Left ventricle myocardium superior (tissue), 1 donor: Measurements from ENCODE around the gene GPRIN2. TPM values are rescaled to one million over a fixed set of nuclear protein-coding genes. Genes with fewer than 3 reads are reported as not detected.
"Not testable (repeated sequence)": the region's sequence is repeated elsewhere in the genome, so short reads cannot be mapped to it uniquely, and the experiment has no call there.

Source experiments
- ATAC-seq: fragments of 200-7000 bp; cut with Tn5 transposase; one replicate; pipeline ENCODE4 v1.9.1; 2020; ENCODE audit warnings: mild to moderate bottlenecking, moderate library complexity
- DNase-seq: peaks from one replicate; pipeline ENCODE4 v3.0.0-alpha.2; 2020
- intact Hi-C: fragments of 100-400 bp; cut with micrococcal nuclease; formaldehyde crosslinking; loops from one replicate; pipeline ENCODE4 v1.11.0; 2022
- total RNA-seq: library from RNA; stranded (reverse); fragmentation: NEBNext Ultra II Directional; extraction: Animal tissue kit (Norgen Biotek cat#: 25700); gene quantifications from one replicate; pipeline ENCODE4 v1.2.1, GENCODE V29; 2021
- donor health status: DM: no; HTN: yes; CAD: no; lungs with severe emphysema.

The GPRIN2 gene
- total RNA-seq, 1 donor from 2014 or later = not detected

DNA sequence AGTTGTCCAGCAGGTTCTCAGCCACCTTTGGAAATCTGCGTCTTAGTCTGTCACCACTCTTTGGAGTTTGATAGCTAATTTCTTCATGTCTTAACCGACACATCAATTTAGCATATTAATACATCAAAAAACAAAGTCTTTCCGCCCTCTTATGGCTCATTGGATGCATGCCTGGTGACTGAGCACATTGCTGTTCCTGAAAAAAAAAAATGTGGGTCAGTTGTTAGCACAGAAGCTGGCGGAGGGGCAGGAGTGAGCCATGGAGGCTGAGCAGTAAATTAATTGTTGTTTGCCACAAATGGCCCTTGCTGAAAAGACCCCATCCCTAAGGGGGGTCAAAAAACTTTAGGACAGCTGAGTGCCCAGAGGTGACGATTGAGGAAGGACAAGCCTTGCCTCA, 16.9 kb upstream of the GPRIN2 start:
- intact Hi-C loops, ATAC-seq, DNase-seq: not testable (repeated sequence)

- ATAC-seq = peak; percentile 80
- peak; percentile 66 for DNase-seq
- intact Hi-C loops = not testable (repeated sequence)
These were observed 16.3 kb upstream of the GPRIN2 start for GRCh38 chr10:46572765-46573164.

GRCh38 chr10:46570655-46571054, 14.2 kb upstream of the GPRIN2 start:
- ATAC-seq, intact Hi-C loops, DNase-seq: not testable (repeated sequence)

DNA sequence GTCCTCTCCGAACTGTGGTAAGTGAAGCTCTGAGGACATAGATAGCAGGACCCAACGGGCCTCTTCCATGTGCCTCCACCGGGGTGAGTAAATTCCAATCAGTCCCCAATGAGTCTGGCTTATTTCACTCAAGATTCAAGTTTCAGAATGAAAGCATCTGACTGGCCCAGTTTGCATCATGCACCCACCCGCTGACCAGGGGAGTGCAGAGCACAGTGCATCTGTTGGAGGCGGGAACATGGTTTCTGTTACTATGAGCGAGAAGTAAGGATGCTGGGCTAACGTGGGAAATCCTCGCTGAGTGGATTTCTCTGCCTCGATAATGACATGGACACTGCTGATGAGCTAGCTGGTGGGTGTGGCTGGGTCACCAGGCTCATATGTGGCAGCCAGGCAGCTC, 10.7 kb upstream of the GPRIN2 start:
- intact Hi-C loops, DNase-seq, ATAC-seq: not testable (repeated sequence)

DNA sequence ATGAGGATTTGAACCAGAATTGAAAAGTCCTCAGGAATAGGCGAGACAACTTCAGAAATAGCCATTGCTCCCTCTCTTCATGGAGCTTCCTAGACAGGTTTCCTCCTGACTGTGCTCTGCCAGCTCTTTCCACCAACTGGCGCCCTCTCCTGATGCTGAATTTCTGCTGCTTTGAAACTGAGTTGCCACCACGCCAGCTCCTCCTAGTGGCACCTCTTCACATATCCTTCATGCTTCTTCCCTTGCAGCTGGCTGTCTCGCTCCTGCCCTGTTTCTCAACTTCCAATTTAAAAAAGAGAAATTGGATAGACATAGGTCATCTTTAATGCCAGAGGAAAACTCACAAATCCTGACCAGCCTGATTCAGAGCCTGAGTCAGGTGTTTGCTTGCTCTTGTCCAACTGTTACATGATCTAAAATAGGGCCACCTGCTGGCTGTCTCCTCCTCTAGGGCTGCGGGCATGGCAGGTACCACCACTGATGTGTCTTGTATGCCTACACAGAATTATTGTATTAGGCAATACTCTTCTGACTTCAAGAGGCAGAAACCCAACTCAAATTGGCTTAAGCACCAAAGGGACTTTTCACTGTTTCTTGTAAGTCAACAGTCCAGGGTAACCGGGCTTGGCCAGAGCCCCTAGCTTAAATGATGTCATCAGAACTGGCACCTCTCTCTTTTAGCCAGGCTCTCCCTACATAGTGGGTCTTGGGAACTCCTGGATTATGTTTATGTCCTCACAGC, 9.3 kb upstream of the GPRIN2 start:
- ATAC-seq = peak; percentile 96
- intact Hi-C loops = not testable (repeated sequence)
- peak; percentile 70 for DNase-seq

DNA sequence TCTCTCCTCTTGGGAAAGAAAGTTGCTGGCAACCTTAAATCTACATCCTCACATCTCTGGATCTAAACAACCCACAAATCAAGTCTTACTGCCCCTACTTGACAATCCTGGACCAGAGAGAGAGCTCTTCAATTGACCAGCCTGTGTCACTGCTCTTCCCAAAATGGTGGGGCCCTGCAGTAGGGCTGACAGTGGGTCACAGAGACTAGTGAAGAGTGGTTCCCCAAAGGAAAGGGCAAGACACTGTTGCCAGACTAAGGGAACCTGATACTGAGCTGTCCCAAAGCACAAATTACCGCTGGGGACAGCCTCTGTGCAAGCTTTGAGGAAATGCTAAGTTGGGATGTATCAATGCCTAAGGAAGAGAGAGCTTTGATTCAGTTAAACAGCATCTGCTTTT, 4.5 kb upstream of the GPRIN2 start:
- ATAC-seq (no peak), DNase-seq (no peak)
- intact Hi-C loops = no loop called here

GRCh38 chr10:46560381-46560780, 3.9 kb upstream of the GPRIN2 start:
- no peak for DNase-seq
- intact Hi-C loops = no loop called here

DNA sequence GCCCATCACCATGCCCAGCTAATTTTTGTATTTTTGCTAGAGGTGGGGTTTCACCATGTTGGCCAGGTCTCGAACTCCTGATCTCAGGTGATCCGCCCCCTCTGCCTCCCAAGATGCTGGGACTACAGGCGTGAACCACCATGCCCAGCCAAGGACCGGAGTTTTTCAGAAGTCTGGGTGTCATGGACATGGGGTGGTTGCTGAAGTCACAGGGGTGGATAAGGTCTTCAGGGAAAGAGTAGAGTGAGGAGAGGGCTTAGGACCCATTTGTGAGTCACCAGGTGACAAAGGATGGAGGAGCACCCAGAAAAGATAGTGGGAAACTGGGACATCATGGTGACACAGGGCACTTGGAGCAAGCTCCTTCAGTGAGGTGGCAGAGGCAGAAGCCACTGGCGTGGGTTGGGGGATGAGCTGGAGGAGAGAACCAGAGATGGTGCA, 2.8 kb upstream of the GPRIN2 start:
- DNase-seq (no peak), ATAC-seq (no peak)
- intact Hi-C loops = no loop called here

More at GRCh38 chr10:46560381-46560780, 3.9 kb upstream of the GPRIN2 start:
- no peak for ATAC-seq

DNA sequence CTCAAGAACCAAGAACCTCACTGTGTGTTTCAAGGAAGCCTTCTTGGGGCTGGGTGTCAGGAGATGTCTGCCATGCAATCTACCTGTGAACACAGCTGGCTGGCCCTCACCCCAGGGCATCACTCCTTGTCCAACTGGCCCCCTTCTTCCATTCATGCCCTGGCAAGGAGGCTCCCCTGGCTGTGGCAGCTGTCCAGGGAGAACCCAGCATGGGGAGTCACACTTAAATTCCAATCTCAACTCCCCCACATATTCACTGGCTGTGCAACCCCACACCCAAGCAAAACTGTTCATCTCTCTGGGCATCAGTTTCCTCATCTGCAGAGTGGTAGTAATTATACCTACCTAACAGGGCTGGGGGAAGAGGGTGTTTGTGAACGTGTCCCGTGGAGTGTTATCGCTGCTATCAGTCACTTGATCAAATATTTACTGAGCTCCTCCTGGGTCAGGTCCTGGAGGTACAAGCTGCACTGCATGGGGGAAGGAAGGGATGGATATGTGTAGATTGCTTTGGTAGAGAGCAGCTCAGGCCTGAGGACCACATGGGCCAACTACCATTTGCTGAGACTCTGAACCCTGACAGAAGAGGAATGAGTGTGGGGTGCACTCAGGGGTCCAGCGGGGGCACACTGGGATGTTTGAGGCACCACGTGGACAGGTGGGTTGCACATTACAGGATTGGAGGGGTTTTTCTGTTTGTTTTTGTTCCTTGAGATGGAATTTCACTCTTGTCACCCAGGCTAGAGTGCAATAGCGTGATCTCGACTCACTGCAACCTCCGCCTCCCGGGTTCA, 2.1 kb upstream of the GPRIN2 start:
- no peak for ATAC-seq
- peak; percentile 27 for DNase-seq
- intact Hi-C loops = no loop called here

GRCh38 chr10:46558122-46558391, 1.6 kb upstream of the GPRIN2 start:
- no peak for DNase-seq
- intact Hi-C loops = no loop called here
- ATAC-seq = no peak

GRCh38 chr10:46557319-46558121, 1.1 kb upstream of the GPRIN2 start:
- DNase-seq = peak; percentile 28
- intact Hi-C loops = no loop called here
- ATAC-seq = no peak

GRCh38 chr10:46555713-46556514, 544 bp downstream of the GPRIN2 start:
- ATAC-seq (no peak), DNase-seq (peak; percentile 39)
- intact Hi-C loops = no loop called here

- no peak for ATAC-seq
- DNase-seq = no peak
- intact Hi-C loops = no loop called here
These were observed 1.1 kb downstream of the GPRIN2 start for GRCh38 chr10:46555366-46555712.

GRCh38 chr10:46554166-46554781, 2.2 kb downstream of the GPRIN2 start:
- ATAC-seq = no peak
- peak; percentile 17 for DNase-seq
- intact Hi-C loops = no loop called here

DNA sequence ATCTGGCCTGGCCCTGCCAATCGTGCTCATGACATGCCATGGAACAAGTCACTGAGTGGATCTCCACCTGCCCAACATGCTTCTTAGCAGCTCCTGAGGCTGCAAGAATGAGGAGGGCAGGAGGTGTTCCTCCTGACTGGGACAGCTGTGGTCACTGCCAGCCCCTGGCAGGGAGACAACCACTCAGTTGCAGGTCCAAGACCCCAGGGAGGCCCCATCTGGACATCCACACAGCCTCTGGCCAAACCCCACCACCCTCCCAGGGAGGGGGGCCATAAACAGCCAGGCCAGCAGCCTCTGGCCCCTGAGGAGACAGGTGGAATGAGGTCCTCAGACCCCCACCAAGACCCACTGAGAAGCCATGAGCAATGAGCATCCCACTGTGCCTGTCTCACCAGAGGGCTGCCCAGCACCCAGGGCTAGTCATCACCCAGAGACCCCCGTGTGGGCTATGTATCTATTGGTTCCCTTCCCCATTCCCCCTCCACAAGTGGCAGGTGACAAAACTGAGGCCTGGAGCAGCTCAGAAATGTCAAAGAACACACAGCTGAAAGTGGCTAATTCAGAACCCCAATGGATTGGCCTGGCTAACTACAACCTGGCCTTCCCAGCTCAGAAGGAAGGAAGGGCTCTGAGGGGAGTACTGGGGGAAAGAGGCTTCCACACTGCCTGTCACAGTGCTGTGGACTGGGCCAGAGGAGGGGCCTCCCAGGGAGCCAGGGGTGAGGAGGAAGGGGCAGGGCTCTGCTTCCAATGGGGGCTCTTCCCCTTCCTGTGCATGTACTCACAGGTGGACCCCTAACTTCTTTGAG, 3.0 kb downstream of the GPRIN2 start:
- no peak for ATAC-seq
- DNase-seq = peak; percentile 26

DNA sequence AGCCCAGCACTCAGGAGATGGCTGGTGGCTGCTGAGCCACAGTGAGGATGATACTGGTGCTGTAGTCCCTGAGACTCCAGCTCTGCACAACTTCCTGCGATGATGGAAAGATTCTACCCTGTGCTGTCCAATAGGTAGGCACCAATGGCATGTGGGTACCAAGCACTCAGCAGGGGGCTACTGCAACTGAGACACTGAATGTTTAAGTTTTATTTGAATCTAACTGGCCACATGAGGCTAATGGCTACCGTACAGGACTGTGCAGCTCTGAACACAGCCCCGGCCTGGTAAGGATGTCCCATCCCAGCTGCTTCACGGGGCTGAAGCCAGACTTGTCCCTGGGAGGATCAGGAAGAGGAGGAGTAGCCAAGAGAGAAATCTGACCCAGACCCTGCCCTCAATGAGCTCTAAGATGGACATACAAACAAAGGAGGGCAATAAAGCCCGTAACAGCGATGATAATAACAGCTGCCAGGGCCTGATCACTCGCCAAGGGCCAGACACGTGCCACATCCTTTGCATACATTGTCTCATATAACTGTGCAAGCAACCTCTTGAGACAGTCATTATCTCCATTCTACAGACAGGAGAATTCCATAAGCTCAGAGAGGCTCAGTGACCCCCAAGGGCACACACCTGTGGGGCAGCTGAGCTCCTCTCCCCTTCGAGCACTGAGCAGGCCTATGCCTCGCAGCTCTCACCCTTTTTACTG, 3.8 kb downstream of the GPRIN2 start:
- intact Hi-C loops = no loop called here
- ATAC-seq (no peak), DNase-seq (peak; percentile 24)

More for the DNA sequence above, 3.0 kb downstream of the GPRIN2 start:
- intact Hi-C loops = no loop called here
